ENCODE data around the gene DLG2.

DNA sequence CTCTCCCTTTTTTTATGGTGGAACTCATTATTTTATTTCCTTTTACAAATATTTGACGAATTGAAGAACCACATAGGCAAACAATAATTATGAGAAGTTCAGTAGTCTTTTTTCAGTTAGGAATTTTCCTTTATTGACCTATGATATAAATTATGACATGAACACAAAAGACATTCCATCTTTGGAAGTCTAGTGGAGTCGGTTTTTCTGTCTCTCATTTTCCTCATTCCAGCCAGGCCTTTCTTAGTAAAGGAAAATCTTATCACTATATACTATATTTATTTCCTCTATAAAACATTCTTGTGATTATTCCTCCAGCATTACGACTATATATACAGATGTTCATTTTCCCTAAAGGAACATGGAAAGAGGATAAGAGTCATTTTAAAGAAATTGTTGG lies 1046.1 kb downstream of the DLG2 start:
- TF ChIP-seq, protein P1, sequence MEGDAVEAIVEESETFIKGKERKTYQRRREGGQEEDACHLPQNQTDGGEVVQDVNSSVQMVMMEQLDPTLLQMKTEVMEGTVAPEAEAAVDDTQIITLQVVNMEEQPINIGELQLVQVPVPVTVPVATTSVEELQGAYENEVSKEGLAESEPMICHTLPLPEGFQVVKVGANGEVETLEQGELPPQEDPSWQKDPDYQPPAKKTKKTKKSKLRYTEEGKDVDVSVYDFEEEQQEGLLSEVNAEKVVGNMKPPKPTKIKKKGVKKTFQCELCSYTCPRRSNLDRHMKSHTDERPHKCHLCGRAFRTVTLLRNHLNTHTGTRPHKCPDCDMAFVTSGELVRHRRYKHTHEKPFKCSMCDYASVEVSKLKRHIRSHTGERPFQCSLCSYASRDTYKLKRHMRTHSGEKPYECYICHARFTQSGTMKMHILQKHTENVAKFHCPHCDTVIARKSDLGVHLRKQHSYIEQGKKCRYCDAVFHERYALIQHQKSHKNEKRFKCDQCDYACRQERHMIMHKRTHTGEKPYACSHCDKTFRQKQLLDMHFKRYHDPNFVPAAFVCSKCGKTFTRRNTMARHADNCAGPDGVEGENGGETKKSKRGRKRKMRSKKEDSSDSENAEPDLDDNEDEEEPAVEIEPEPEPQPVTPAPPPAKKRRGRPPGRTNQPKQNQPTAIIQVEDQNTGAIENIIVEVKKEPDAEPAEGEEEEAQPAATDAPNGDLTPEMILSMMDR (IDR thresholded peaks at IDR 0.05) = no peak
- no peak for TF ChIP-seq POLR2A (IDR thresholded peaks at IDR 0.05)

Measured in suprapubic skin (tissue), 3 donors.